Right lobe of liver (tissue), 6 donors: ENCODE measurements around the gene MRPL22. TPM values are rescaled to one million over a fixed set of nuclear protein-coding genes. Genes with fewer than 3 reads are reported as not detected.

Source experiments
- ATAC-seq, 4 donors: fragments of 200-7000 bp; cut with Tn5 transposase; one replicate each; pipeline ENCODE4 v1.9.1; 2020; ENCODE audit warnings: mild to moderate bottlenecking in 4 of 4, moderate library complexity in 4 of 4
- DNase-seq, 3 donors: peaks; one replicate each; pipeline ENCODE4 v3.0.0-alpha.2; 2020
- H3K27ac ChIP-seq, 3 donors: fragments of 200-600 bp; one replicate each; pipeline ENCODE4 v1.8.0; 2022
- H3K27me3 ChIP-seq, 2 donors: fragments of 200-600 bp; one replicate each; pipeline ENCODE4 v1.8.0; 2022
- H3K36me3 ChIP-seq, 4 donors: fragments of 200-600 bp; sonication (generic) in 1 of 4; one replicate each; pipeline versions ENCODE4 v1.5.1 to v1.8.0; 2017 to 2022; ENCODE audit warnings: control low read depth in 1 of 4
- H3K4me1 ChIP-seq, 4 donors: fragments of 200-600 bp; sonication (generic) in 1 of 4; one replicate each; pipeline versions ENCODE4 v1.5.1 to v1.8.0; 2017 to 2022; ENCODE audit warnings: control low read depth in 1 of 4
- H3K4me3 ChIP-seq, 3 donors: fragments of 200-600 bp; one replicate each; pipeline ENCODE4 v1.8.0; 2022
- H3K9me3 ChIP-seq, 4 donors: fragments of 200-600 bp; sonication (generic) in 1 of 4; one replicate each; pipeline versions ENCODE4 v1.5.1 to v1.8.0; 2017 to 2022; ENCODE audit warnings: control low read depth in 1 of 4
- CTCF ChIP-seq, 4 donors: fragments of 200-600 bp in 3 of 4; fragments of 450-650 bp in 1 of 4; IDR thresholded peaks; one replicate each; pipeline versions ENCODE4 v1.5.1 to v1.8.0; 2016 to 2022; ENCODE audit warnings: antibody characterized with exemption in 4 of 4, mild to moderate bottlenecking in 2 of 4
- POLR2A ChIP-seq: fragments of 450-650 bp; IDR thresholded peaks from one replicate; pipeline ENCODE4 v1.6.1; 2017; ENCODE audit warnings: antibody characterized with exemption, mild to moderate bottlenecking
- WGBS: methylation state at CpG from one replicate; pipeline ENCODE4 v1.1.6; 2018; ENCODE audit warnings: low coverage, low lambda C conversion rate; ENCODE audit not compliant: insufficient coverage; ENCODE audit errors: missing lambda C conversion rate; 5-methylcytosine and 5-hydroxymethylcytosine counted together
- intact Hi-C, 2 donors: fragments of 100-400 bp; cut with DNase I; formaldehyde crosslinking; loops; one replicate each; pipeline versions ENCODE4 v1.11.2 to v1.14.1; 2022
- total RNA-seq, 6 experiments: library from RNA; depleted of rRNA in 2 of 6; stranded (reverse); fragments of >200 nt in 2 of 6; fragmentation: NEBNext Ultra II Directional in 3 of 6; extraction: Animal tissue kit (Norgen Biotek cat#: 25700) in 3 of 6; gene quantifications; one replicate each; pipeline versions ENCODE4 v1.1.0 to v1.2.4, GENCODE V29; 2016 to 2023
- donor health status: DM: no; HTN: yes; CAD: no.
- donor health status: DM: no; HTN: no; CAD: no.
- donor health status: DM: no; HTN: no; CAD: no.
- donor health status: DM: no; HTN: yes; CAD: no.
- donor health status: DM: no; HTN: yes; CAD: no.

Gene MRPL22
- total RNA-seq, 6 experiments from 2014 or later: 22.0 to 30.9 (median 26.4) TPM

- no peaks in the 10 kb centered on the region for H3K27me3 ChIP-seq
- no peaks in the 10 kb centered on the region for H3K36me3 ChIP-seq
- no peak overlapping the region for H3K27ac ChIP-seq
- WGBS: 94% methylated on average over 2 of the region's 2 CpGs
- peak in 1 of 4 donors; percentile 13 for ATAC-seq
- peaks cover 0 to 10% (median 5%) of the 10 kb centered on the region in 4 donors for H3K4me1 ChIP-seq
- DNase-seq: no peak
- intact Hi-C loops: no loop called here
- TF ChIP-seq CTCF (IDR thresholded peaks at IDR 0.05): peak; percentile 54 to 67 (median 62)
- no peak for TF ChIP-seq POLR2A
- H3K9me3 ChIP-seq: no peaks in the 10 kb centered on the region
- no peak overlapping the region for H3K4me3 ChIP-seq
These were observed 4.9 kb downstream of the MRPL22 start for GRCh38 chr5:154945695-154946301.

GRCh38 chr5:154947778-154948177, 6.9 kb downstream of the MRPL22 start:
- no peak for DNase-seq
- H3K4me3 ChIP-seq: no peak overlapping the region
- H3K27me3 ChIP-seq: no peaks in the 10 kb centered on the region
- no peaks in the 10 kb centered on the region for H3K36me3 ChIP-seq
- H3K9me3 ChIP-seq: no peaks in the 10 kb centered on the region
- WGBS: 78% methylated on average over 6 of the region's 6 CpGs
- H3K27ac ChIP-seq: no peak overlapping the region
- H3K4me1 ChIP-seq: no peaks in the 10 kb centered on the region
- ATAC-seq: no peak
- TF ChIP-seq POLR2A: no peak
- no peak for TF ChIP-seq CTCF (IDR thresholded peaks at IDR 0.05)
- intact Hi-C loops: no loop called here

- Histone ChIP-seq H3K27ac (no peak overlapping the region), H3K36me3 (no peaks in the 10 kb centered on the region), H3K4me1 (no peaks in the 10 kb centered on the region), H3K9me3 (no peaks in the 10 kb centered on the region), H3K27me3 (no peaks in the 10 kb centered on the region), H3K4me3 (no peak overlapping the region)
- intact Hi-C loops: no loop called here
- DNase-seq: no peak
- WGBS: 90% methylated on average over 4 of the region's 4 CpGs
- TF ChIP-seq CTCF (IDR thresholded peaks at IDR 0.05) (no peak), POLR2A (no peak)
- ATAC-seq: no peak
These were observed 7.4 kb downstream of the MRPL22 start for GRCh38 chr5:154948313-154948712.

GRCh38 chr5:154949781-154950180, 8.9 kb downstream of the MRPL22 start:
- Histone ChIP-seq H3K4me1 (no peaks in the 10 kb centered on the region), H3K36me3 (no peaks in the 10 kb centered on the region), H3K27me3 (no peaks in the 10 kb centered on the region), H3K27ac (no peak overlapping the region), H3K4me3 (no peak overlapping the region), H3K9me3 (no peaks in the 10 kb centered on the region)
- no peak for ATAC-seq
- intact Hi-C loops: no loop called here
- DNase-seq: no peak
- WGBS: 73% methylated on average over 2 of the region's 2 CpGs
- TF ChIP-seq POLR2A: no peak
- no peak for TF ChIP-seq CTCF (IDR thresholded peaks at IDR 0.05)

- ATAC-seq (no peak), DNase-seq (no peak)
- peaks cover 0 to 39% (median 18%) of the 10 kb centered on the region in 4 donors for H3K36me3 ChIP-seq
- H3K27ac ChIP-seq: no peak overlapping the region
- no peaks in the 10 kb centered on the region for H3K9me3 ChIP-seq
- no peaks in the 10 kb centered on the region for H3K27me3 ChIP-seq
- intact Hi-C loops: no loop called here
- no peak overlapping the region for H3K4me3 ChIP-seq
- TF ChIP-seq POLR2A (no peak), CTCF (IDR thresholded peaks at IDR 0.05) (no peak)
- no peaks in the 10 kb centered on the region for H3K4me1 ChIP-seq
These were observed 15.8 kb downstream of the MRPL22 start for GRCh38 chr5:154956712-154957111.
